Measurements from ENCODE around the gene SPINK9. TPM values are rescaled to one million over a fixed set of nuclear protein-coding genes. Genes with fewer than 3 reads are reported as not detected.

SPINK9 gene
- total RNA-seq, 1 experiment from 2014 or later, result not detected

DNA sequence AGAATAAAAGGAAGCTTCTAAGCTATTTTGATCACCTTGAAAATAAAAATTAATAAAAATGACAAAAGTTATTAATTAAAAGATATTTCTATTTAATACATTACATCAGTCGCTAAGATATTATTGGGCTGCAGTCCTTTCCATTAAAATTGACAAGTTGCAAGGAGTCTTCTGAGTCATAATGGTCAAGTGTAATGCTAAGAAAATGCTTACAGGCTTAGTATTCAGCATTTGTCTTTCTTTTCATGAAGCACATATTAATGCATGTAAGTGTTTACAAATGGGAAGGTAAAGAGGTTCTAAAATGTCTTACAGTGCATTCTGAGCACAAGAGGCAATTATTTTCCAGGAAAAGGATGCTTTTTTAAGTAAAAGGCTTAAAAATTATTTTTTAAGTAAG is 17.3 kb downstream of the SPINK9 start:
- Histone ChIP-seq H3K27ac (ENCODE audit: insufficient read length, low read depth, low read length) (no peak overlapping the region), H2AK5ac (ENCODE audit: insufficient read length, low read length) (no peak overlapping the region), H3K14ac (ENCODE audit: insufficient read depth, low read length) (no peak overlapping the region), H3K23me2 (ENCODE audit: insufficient read length, low read depth, low read length, poor library complexity, severe bottlenecking) (no peaks in the 10 kb centered on the region), H4K91ac (ENCODE audit: insufficient read length, low read depth, low read length) (no peak overlapping the region), H2BK20ac (ENCODE audit: low read depth, low read length, poor library complexity, severe bottlenecking) (no peak overlapping the region), H3K79me1 (ENCODE audit: insufficient read depth, low read depth, low read length, poor library complexity, severe bottlenecking) (no peaks in the 10 kb centered on the region), H3K23ac (ENCODE audit: insufficient read length, low read depth, low read length) (no peak overlapping the region), H2BK12ac (ENCODE audit: insufficient read length, low read depth, low read length) (no peak overlapping the region), H2BK5ac (ENCODE audit: insufficient read length, low read length) (no peak overlapping the region), H3K56ac (ENCODE audit: insufficient read length, low read depth, low read length) (no peak overlapping the region), H2AFZ (ENCODE audit: low read length) (no peak overlapping the region), H4K5ac (ENCODE audit: insufficient read length, low read depth, low read length) (no peak overlapping the region), H3K9me3 (ENCODE audit: control insufficient read depth, low read depth, low read length) (no peaks in the 10 kb centered on the region), H3K79me2 (ENCODE audit: insufficient read depth, low read length) (no peaks in the 10 kb centered on the region), H3K4me1 (ENCODE audit: insufficient read depth, low read length) (no peaks in the 10 kb centered on the region), H3K27me3 (ENCODE audit: insufficient read depth, low read length) (no peaks in the 10 kb centered on the region), H3K4ac (ENCODE audit: low read depth, low read length) (no peak overlapping the region), H3K9ac (ENCODE audit: extremely low read depth, insufficient read length, low read length) (no peak overlapping the region), H3K4me2 (ENCODE audit: insufficient read depth, insufficient read length, low read length) (no peak overlapping the region), H4K20me1 (ENCODE audit: control insufficient read depth, insufficient read depth, insufficient read length) (no peaks in the 10 kb centered on the region), H2BK15ac (ENCODE audit: low read depth, low read length) (no peak overlapping the region), H4K8ac (replicated peaks; ENCODE audit: insufficient read length, low read depth, low read length) (no peak overlapping the region), H3K18ac (ENCODE audit: insufficient read length, low read depth, low read length) (no peak overlapping the region), H3T11ph (ENCODE audit: low read length) (no peak overlapping the region), H2BK120ac (ENCODE audit: low read depth, low read length, poor library complexity, severe bottlenecking) (no peak overlapping the region)
- H3K36me3 Mint-ChIP-seq (ENCODE audit: insufficient read depth in 1 of 3, low read depth in 3 of 3), result no peaks in the 10 kb centered on the region
- no peaks in the 10 kb centered on the region for H3K9me3 Mint-ChIP-seq
- no peaks in the 10 kb centered on the region for H3K27me3 Mint-ChIP-seq (ENCODE audit: low read depth)
- WGBS (ENCODE audit: extremely low coverage, insufficient read length, low lambda C conversion rate), result no CpG with 5 or more reads among the region's 1 CpG
- H3K27ac Mint-ChIP-seq, result no peak overlapping the region
- H3K4me3 Mint-ChIP-seq, result no peak overlapping the region
- TF ChIP-seq, protein P1, sequence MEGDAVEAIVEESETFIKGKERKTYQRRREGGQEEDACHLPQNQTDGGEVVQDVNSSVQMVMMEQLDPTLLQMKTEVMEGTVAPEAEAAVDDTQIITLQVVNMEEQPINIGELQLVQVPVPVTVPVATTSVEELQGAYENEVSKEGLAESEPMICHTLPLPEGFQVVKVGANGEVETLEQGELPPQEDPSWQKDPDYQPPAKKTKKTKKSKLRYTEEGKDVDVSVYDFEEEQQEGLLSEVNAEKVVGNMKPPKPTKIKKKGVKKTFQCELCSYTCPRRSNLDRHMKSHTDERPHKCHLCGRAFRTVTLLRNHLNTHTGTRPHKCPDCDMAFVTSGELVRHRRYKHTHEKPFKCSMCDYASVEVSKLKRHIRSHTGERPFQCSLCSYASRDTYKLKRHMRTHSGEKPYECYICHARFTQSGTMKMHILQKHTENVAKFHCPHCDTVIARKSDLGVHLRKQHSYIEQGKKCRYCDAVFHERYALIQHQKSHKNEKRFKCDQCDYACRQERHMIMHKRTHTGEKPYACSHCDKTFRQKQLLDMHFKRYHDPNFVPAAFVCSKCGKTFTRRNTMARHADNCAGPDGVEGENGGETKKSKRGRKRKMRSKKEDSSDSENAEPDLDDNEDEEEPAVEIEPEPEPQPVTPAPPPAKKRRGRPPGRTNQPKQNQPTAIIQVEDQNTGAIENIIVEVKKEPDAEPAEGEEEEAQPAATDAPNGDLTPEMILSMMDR (conservative IDR thresholded peaks at IDR 0.05), result no peak
- no peaks in the 10 kb centered on the region for H3K4me1 Mint-ChIP-seq
- DNase-seq, result no peak

Data from H9 (cell line).